Measurements from ENCODE around the gene TBC1D4. TPM values are rescaled to one million over a fixed set of nuclear protein-coding genes. Genes with fewer than 3 reads are reported as not detected.

Gene TBC1D4
- total and polyA plus RNA-seq, 10 of the 15 experiments (the other 5 are each of a cell fraction or from before 2014, with no cell fraction given): 11.0 to 38.6 (median 25.5) TPM

DNA sequence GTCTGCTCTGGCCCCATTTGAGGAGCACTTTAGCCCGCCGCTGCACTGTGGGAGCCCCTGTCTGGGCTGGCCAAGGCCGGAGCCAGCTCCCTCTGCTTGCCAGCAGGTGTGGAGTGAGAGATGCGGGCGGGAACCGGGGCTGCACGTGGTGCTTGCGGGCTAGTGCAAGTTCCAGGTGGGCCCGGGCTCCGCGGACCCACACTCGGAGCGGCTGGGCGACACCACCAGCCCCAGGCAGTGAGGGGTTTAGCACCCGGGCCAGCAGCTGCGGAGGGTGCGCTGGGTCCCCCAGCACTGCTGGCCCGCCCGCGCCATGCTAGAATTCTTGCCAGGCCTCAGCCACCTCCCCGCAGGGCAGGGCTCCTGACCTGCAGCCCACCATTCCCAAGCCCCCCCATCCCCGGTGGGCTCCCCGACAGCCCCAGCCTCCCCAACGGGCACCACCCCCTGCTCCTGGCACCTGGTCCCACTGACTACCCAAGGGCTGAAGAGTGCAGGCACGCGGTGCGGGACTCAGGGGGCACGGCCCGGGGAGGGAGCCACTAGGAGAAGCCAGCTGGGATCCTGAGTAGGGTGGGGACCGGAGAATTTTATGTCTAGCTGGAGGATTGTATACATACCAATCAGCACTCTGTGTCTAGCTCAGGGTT lies 36.6 kb upstream of the TBC1D4 start (continued):
- TF ChIP-seq NFIC (IDR thresholded peaks at IDR 0.05; ENCODE audit: low read depth, low read length) (no peak), ZNF217 (IDR thresholded peaks at IDR 0.05) (no peak)

GRCh38 chr13:75514080-75514995 lies 32.4 kb upstream of the TBC1D4 start:
- H3K4me2 ChIP-seq (ENCODE audit: control insufficient read depth, insufficient read depth): no peak overlapping the region; the same call in 1 of the 2 replicates
- no peaks in the 10 kb centered on the region for H3K79me2 ChIP-seq (ENCODE audit: control insufficient read depth, insufficient read depth, low read length)
- in situ Hi-C loops (cut with MboI) (no loop called here), intact Hi-C loops (cut with micrococcal nuclease; ENCODE audit: unreplicated experiment) (loop anchor here (2.0 kb wide), 1 partner anchor 16 kb away; no protein-coding TSS in a partner anchor)
- H3K27ac ChIP-seq (ENCODE audit: control insufficient read depth, insufficient read depth): no peak overlapping the region
- no peak overlapping the region for H3K9ac ChIP-seq (ENCODE audit: control insufficient read depth, insufficient read depth, low read length)
- H2AFZ ChIP-seq (ENCODE audit: control insufficient read depth, low read depth, low read length): no peak overlapping the region
- H3K9me3 ChIP-seq (replicated peaks; ENCODE audit: control insufficient read depth, insufficient read depth, low read length): peaks cover 9% of the 10 kb centered on the region; the same call in 2 of the 3 replicates
- H3K4me1 ChIP-seq (ENCODE audit: control insufficient read depth, insufficient read depth, low read length): peaks cover 37% of the 10 kb centered on the region
- H3K27me3 ChIP-seq (replicated peaks in 1 of 2; ENCODE audit: control insufficient read depth in 2 of 2, insufficient read depth in 2 of 2, low read length in 1 of 2): no peaks in the 10 kb centered on the region
- FAIRE-seq: no peak
- BruUV-seq (replicated peaks): no TSS peak
- H4K20me1 ChIP-seq (ENCODE audit: control insufficient read depth, insufficient read depth): no peaks in the 10 kb centered on the region
- no peak for DNase-seq (ENCODE audit: low read depth, low spot score)
- CTCF ChIA-PET: interaction anchor here (0.9 to 1.4 kb wide), 5 partner anchors 8 to 156 kb away, joined by 3 to 4 read pairs (median 4); partner anchors contain the start of gene TBC1D4
- 81% methylated on average over 3 of the region's 3 CpGs for WGBS (ENCODE audit: insufficient coverage, insufficient replicate concordance, low lambda C conversion rate, missing lambda C conversion rate)
- POLR2A ChIA-PET: interaction anchor here (1.1 kb wide), 1 partner anchor 17 kb away, joined by 3 read pairs; no protein-coding TSS in a partner anchor
- TF ChIP-seq RUNX3 (IDR thresholded peaks at IDR 0.05; ENCODE audit: low read length) (peak; percentile 52), IKZF2 (IDR thresholded peaks at IDR 0.05) (peak; percentile 36 to 39; a peak in 2 of 4 replicates), YY1 (IDR thresholded peaks at IDR 0.05; ENCODE audit: low read depth, low read length) (0 out of 2 replicates have a peak, but pooled peaks have one; percentile 36), MYC (IDR thresholded peaks at IDR 0.05; ENCODE audit: insufficient read depth, insufficient read length, insufficient replicate concordance, low read length, severe bottlenecking) (no peak), IKZF1 (conservative IDR thresholded peaks at IDR 0.05) (0 out of 2 replicates have a peak, but pooled peaks have one; percentile 24), ATF7 (IDR thresholded peaks at IDR 0.05; ENCODE audit: low read depth) (no peak), SPI1 (IDR thresholded peaks at IDR 0.05; ENCODE audit: borderline replicate concordance, insufficient read depth, low read depth, low read length) (peak; percentile 83), RCOR1 (conservative IDR thresholded peaks at IDR 0.05; ENCODE audit: low read depth, low read length) (no peak), IRF4 (IDR thresholded peaks at IDR 0.05; ENCODE audit: low read depth, low read length) (0 out of 2 replicates have a peak, but pooled peaks have one; percentile 31), MEF2A (IDR thresholded peaks at IDR 0.05; ENCODE audit: insufficient read depth, low read depth, low read length) (0 out of 2 replicates have a peak, but pooled peaks have one; percentile 37)
- TF ChIP-seq, protein P1, sequence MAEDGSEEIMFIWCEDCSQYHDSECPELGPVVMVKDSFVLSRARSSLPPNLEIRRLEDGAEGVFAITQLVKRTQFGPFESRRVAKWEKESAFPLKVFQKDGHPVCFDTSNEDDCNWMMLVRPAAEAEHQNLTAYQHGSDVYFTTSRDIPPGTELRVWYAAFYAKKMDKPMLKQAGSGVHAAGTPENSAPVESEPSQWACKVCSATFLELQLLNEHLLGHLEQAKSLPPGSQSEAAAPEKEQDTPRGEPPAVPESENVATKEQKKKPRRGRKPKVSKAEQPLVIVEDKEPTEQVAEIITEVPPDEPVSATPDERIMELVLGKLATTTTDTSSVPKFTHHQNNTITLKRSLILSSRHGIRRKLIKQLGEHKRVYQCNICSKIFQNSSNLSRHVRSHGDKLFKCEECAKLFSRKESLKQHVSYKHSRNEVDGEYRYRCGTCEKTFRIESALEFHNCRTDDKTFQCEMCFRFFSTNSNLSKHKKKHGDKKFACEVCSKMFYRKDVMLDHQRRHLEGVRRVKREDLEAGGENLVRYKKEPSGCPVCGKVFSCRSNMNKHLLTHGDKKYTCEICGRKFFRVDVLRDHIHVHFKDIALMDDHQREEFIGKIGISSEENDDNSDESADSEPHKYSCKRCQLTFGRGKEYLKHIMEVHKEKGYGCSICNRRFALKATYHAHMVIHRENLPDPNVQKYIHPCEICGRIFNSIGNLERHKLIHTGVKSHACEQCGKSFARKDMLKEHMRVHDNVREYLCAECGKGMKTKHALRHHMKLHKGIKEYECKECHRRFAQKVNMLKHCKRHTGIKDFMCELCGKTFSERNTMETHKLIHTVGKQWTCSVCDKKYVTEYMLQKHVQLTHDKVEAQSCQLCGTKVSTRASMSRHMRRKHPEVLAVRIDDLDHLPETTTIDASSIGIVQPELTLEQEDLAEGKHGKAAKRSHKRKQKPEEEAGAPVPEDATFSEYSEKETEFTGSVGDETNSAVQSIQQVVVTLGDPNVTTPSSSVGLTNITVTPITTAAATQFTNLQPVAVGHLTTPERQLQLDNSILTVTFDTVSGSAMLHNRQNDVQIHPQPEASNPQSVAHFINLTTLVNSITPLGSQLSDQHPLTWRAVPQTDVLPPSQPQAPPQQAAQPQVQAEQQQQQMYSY (CRISPR knock-in tag; IDR thresholded peaks at IDR 0.05): no peak
- SMC1A ChIA-PET (ENCODE audit: uncharacterized antibody, unreplicated experiment): interaction anchor here (0.9 to 2.8 kb wide), 9 partner anchors 9 to 182 kb away, joined by 3 to 18 read pairs (median 4); no protein-coding TSS in a partner anchor
- no peak overlapping the region for H3K4me3 ChIP-seq
- no peaks in the 10 kb centered on the region for H3K36me3 ChIP-seq (ENCODE audit: control insufficient read depth in 2 of 2, insufficient read depth in 2 of 2, low read length in 1 of 2)
- RAD21 ChIA-PET (ENCODE audit: unreplicated experiment): interaction anchor here (2.3 kb wide), 1 partner anchor 32 kb away, joined by 7 read pairs; the partner anchor contains the start of gene TBC1D4
- ATAC-seq: peak; percentile 46

Measured in GM12878 (cell line).